Liver (tissue), 9 donors: ENCODE data around the gene GALNT6. TPM values are rescaled to one million over a fixed set of nuclear protein-coding genes. Genes with fewer than 3 reads are reported as not detected.

Source experiments
- DNase-seq: peaks from one replicate; pipeline ENCODE4 v3.0.0-alpha.2; 2017; ENCODE audit warnings: low spot score
- H3K27ac ChIP-seq, 2 donors: one replicate each; pipeline ENCODE4 v1.7.0; 2013; ENCODE audit warnings: inconsistent platforms in 2 of 2, low read length in 2 of 2, control low read depth in 1 of 2, low read depth in 1 of 2, mild to moderate bottlenecking in 1 of 2
- H3K27me3 ChIP-seq, 4 donors: one replicate each; pipeline versions ENCODE4 v1.6.1 to v1.7.0; 2013; ENCODE audit warnings: low read length in 3 of 4, inconsistent platforms in 1 of 4, mild to moderate bottlenecking in 1 of 4, moderate library complexity in 1 of 4; ENCODE audit not compliant: control insufficient read depth in 4 of 4, insufficient read depth in 4 of 4
- H3K36me3 ChIP-seq, 4 donors: one replicate each; pipeline versions ENCODE4 v1.6.1 to v1.7.0; 2013; ENCODE audit warnings: low read length in 3 of 4, mild to moderate bottlenecking in 3 of 4, low read depth in 1 of 4, moderate library complexity in 1 of 4; ENCODE audit not compliant: control insufficient read depth in 4 of 4, insufficient read depth in 3 of 4
- H3K4me1 ChIP-seq, 4 donors: one replicate each; pipeline versions ENCODE4 v1.6.1 to v1.7.0; 2013; ENCODE audit warnings: low read length in 3 of 4, mild to moderate bottlenecking in 3 of 4, moderate library complexity in 1 of 4; ENCODE audit not compliant: control insufficient read depth in 4 of 4, insufficient read depth in 4 of 4
- H3K4me3 ChIP-seq, 3 donors: one replicate each; pipeline versions ENCODE4 v1.6.1 to v1.7.0; 2013; ENCODE audit warnings: low read length in 3 of 3, control low read depth in 1 of 3, low read depth in 1 of 3, mild to moderate bottlenecking in 1 of 3
- H3K9ac ChIP-seq, 2 donors: one replicate each; pipeline ENCODE4 v1.7.0; 2013; ENCODE audit warnings: low read length in 2 of 2, mild to moderate bottlenecking in 2 of 2, moderate library complexity in 2 of 2, control low read depth in 1 of 2, low read depth in 1 of 2
- H3K9me3 ChIP-seq, 4 donors: one replicate each; pipeline versions ENCODE4 v1.6.1 to v1.7.0; 2013; ENCODE audit warnings: low read length in 3 of 4; ENCODE audit not compliant: control insufficient read depth in 4 of 4
- EGR1 ChIP-seq, 2 donors: IDR thresholded peaks; 2 replicates each; pipeline ENCODE4 v1.6.1; 2016 to 2018; ENCODE audit warnings: antibody characterized with exemption in 2 of 2, low read depth in 2 of 2
- FOXA1 ChIP-seq: IDR thresholded peaks from 2 replicates; pipeline ENCODE4 v1.6.1; 2016; ENCODE audit warnings: antibody characterized with exemption
- FOXA2 ChIP-seq: IDR thresholded peaks from 2 replicates; pipeline ENCODE4 v1.6.1; 2016; ENCODE audit warnings: antibody characterized with exemption
- GABPA ChIP-seq, 2 donors: IDR thresholded peaks in 1 of 2; conservative IDR thresholded peaks in 1 of 2; 2 replicates each; pipeline ENCODE4 v1.6.1; 2016; ENCODE audit warnings: antibody characterized with exemption in 2 of 2, mild to moderate bottlenecking in 1 of 2, moderate library complexity in 1 of 2
- HNF4A ChIP-seq, 2 donors: conservative IDR thresholded peaks; 2 replicates each; pipeline ENCODE4 v1.6.1; 2016; ENCODE audit warnings: antibody characterized with exemption in 2 of 2, mild to moderate bottlenecking in 2 of 2
- HNF4G ChIP-seq: IDR thresholded peaks from 2 replicates; pipeline ENCODE4 v1.6.1; 2016; ENCODE audit warnings: antibody characterized with exemption
- JUND ChIP-seq, 2 donors: IDR thresholded peaks; 2 replicates each; pipeline ENCODE4 v1.6.1; 2016; ENCODE audit warnings: antibody characterized with exemption in 2 of 2
- NR2F2 ChIP-seq: IDR thresholded peaks from 2 replicates; pipeline ENCODE4 v1.6.1; 2016; ENCODE audit warnings: antibody characterized with exemption
- RAD21 ChIP-seq, 2 donors: IDR thresholded peaks; 2 replicates each; pipeline ENCODE4 v1.6.1; 2016; ENCODE audit warnings: antibody characterized with exemption in 2 of 2, mild to moderate bottlenecking in 2 of 2
- RXRA ChIP-seq, 2 donors: IDR thresholded peaks; 2 replicates each; pipeline ENCODE4 v1.6.1; 2017 to 2018; ENCODE audit warnings: antibody characterized with exemption in 2 of 2, mild to moderate bottlenecking in 1 of 2
- SP1 ChIP-seq: IDR thresholded peaks from 2 replicates; pipeline ENCODE4 v1.6.1; 2018; ENCODE audit warnings: antibody characterized with exemption, mild to moderate bottlenecking
- TAF1 ChIP-seq: conservative IDR thresholded peaks from 2 replicates; pipeline ENCODE4 v1.6.1; 2016; ENCODE audit warnings: antibody characterized with exemption, mild to moderate bottlenecking
- YY1 ChIP-seq: IDR thresholded peaks from 2 replicates; pipeline ENCODE4 v1.6.1; 2016; ENCODE audit warnings: antibody characterized with exemption, mild to moderate bottlenecking
- WGBS: extraction: QIAGEN DNeasy Blood & Tissue Kit; methylation state at CpG from one replicate; pipeline ENCODE4 v1.1.7; 2013; 5-methylcytosine and 5-hydroxymethylcytosine counted together
- polyA plus RNA-seq, 2 donors: library from polyadenylated mRNA; stranded (reverse) in 1 of 2; unstranded in 1 of 2; fragments of 200-250 nt in 1 of 2; fragments of >200 nt in 1 of 2; fragmentation: Nextera tagmentation in 1 of 2; extraction: Ambion mirVana in 1 of 2; gene quantifications; one replicate each; pipeline versions ENCODE4 v1.2.1 to v1.2.3, GENCODE V29; 2013 to 2015
- total RNA-seq, 2 donors: library from RNA; depleted of rRNA; stranded (reverse); fragments of >200 nt; gene quantifications; one replicate each; pipeline ENCODE4 v1.2.3, GENCODE V29; 2014
- TF ChIP-seq, protein P1 (sequence below): fragments of 150-350 bp; IDR thresholded peaks from 2 replicates; pipeline ENCODE4 v1.5.1; 2017; ENCODE audit warnings: improper control_type of control experiment, low read depth, low read length; ENCODE audit not compliant: missing input control
- TF ChIP-seq, protein P2 (sequence below): IDR thresholded peaks from 2 replicates; pipeline ENCODE4 v1.6.1; 2016; ENCODE audit warnings: antibody characterized with exemption
- TF ChIP-seq, protein P3 (sequence below): IDR thresholded peaks from 2 replicates; pipeline ENCODE4 v1.6.1; 2016; ENCODE audit warnings: antibody characterized with exemption, mild to moderate bottlenecking
- TF ChIP-seq, protein P4 (sequence below): IDR thresholded peaks from 2 replicates; pipeline ENCODE4 v1.6.1; 2016; ENCODE audit warnings: antibody characterized with exemption
- TF ChIP-seq, protein P5 (sequence below): IDR thresholded peaks from 2 replicates; pipeline ENCODE4 v1.6.1; 2016; ENCODE audit warnings: antibody characterized with exemption
- donor health status: healthy.
- donor health status: healthy.
- donor health status: healthy.
- donor health status: healthy.
- donor health status: healthy.

GALNT6 gene
- total and polyA plus RNA-seq, 4 donors: 0.40 to 24.1 (median 1.2) TPM

DNA sequence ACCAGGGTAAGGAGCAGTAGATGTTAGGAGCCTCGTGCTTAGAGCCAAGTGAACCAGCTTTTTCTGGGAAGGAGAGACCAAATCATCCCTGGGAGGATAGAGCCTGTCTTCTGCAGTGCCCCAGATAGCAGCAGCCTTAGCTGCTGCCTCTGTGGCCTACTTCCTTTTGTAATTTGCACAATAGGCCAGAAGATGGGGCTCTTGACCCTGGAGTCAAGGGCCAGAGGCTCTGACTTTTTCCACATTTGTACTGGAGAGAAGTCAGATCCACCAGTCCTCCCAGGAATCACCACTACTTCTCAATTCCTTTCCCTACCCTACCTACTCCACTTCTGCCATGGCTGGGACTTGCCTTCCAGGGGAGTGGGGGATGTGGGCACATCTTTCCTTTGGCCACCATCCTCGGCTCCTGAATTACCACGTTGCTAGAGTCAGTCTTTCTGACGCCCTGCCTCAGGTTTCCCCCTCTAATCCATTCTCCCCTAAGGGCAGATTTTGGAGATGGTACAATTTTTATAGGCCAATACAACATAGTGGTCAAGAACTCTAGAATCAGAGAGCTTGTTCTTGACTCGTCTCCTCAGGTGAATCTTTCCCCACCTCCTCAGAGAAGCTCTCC is 30.2 kb upstream of the GALNT6 start:
- H3K36me3 ChIP-seq: peaks cover 0 to 1% (median 0%) of the 10 kb centered on the region in 4 donors
- H3K4me3 ChIP-seq: no peak overlapping the region
- no peaks in the 10 kb centered on the region for H3K9me3 ChIP-seq
- peak; percentile 46 for DNase-seq
- 67% methylated on average over 5 of the region's 5 CpGs for WGBS
- peaks cover 0 to 5% (median 3%) of the 10 kb centered on the region in 4 donors for H3K4me1 ChIP-seq
- H3K27ac ChIP-seq: no peak overlapping the region
- peak in 1 of 2 donors; percentile 64 for TF ChIP-seq HNF4A (conservative IDR thresholded peaks at IDR 0.05)
- TF ChIP-seq SP1: no peak
- peak; percentile 44 for TF ChIP-seq NR2F2
- TF ChIP-seq FOXA1: no peak
- TF ChIP-seq, protein P1, sequence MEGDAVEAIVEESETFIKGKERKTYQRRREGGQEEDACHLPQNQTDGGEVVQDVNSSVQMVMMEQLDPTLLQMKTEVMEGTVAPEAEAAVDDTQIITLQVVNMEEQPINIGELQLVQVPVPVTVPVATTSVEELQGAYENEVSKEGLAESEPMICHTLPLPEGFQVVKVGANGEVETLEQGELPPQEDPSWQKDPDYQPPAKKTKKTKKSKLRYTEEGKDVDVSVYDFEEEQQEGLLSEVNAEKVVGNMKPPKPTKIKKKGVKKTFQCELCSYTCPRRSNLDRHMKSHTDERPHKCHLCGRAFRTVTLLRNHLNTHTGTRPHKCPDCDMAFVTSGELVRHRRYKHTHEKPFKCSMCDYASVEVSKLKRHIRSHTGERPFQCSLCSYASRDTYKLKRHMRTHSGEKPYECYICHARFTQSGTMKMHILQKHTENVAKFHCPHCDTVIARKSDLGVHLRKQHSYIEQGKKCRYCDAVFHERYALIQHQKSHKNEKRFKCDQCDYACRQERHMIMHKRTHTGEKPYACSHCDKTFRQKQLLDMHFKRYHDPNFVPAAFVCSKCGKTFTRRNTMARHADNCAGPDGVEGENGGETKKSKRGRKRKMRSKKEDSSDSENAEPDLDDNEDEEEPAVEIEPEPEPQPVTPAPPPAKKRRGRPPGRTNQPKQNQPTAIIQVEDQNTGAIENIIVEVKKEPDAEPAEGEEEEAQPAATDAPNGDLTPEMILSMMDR: peak; percentile 75
- no peak for TF ChIP-seq TAF1
- TF ChIP-seq, protein P2, sequence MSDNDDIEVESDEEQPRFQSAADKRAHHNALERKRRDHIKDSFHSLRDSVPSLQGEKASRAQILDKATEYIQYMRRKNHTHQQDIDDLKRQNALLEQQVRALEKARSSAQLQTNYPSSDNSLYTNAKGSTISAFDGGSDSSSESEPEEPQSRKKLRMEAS: no peak
- TF ChIP-seq, protein P3, sequence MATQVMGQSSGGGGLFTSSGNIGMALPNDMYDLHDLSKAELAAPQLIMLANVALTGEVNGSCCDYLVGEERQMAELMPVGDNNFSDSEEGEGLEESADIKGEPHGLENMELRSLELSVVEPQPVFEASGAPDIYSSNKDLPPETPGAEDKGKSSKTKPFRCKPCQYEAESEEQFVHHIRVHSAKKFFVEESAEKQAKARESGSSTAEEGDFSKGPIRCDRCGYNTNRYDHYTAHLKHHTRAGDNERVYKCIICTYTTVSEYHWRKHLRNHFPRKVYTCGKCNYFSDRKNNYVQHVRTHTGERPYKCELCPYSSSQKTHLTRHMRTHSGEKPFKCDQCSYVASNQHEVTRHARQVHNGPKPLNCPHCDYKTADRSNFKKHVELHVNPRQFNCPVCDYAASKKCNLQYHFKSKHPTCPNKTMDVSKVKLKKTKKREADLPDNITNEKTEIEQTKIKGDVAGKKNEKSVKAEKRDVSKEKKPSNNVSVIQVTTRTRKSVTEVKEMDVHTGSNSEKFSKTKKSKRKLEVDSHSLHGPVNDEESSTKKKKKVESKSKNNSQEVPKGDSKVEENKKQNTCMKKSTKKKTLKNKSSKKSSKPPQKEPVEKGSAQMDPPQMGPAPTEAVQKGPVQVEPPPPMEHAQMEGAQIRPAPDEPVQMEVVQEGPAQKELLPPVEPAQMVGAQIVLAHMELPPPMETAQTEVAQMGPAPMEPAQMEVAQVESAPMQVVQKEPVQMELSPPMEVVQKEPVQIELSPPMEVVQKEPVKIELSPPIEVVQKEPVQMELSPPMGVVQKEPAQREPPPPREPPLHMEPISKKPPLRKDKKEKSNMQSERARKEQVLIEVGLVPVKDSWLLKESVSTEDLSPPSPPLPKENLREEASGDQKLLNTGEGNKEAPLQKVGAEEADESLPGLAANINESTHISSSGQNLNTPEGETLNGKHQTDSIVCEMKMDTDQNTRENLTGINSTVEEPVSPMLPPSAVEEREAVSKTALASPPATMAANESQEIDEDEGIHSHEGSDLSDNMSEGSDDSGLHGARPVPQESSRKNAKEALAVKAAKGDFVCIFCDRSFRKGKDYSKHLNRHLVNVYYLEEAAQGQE: no peak
- TF ChIP-seq, protein P4, sequence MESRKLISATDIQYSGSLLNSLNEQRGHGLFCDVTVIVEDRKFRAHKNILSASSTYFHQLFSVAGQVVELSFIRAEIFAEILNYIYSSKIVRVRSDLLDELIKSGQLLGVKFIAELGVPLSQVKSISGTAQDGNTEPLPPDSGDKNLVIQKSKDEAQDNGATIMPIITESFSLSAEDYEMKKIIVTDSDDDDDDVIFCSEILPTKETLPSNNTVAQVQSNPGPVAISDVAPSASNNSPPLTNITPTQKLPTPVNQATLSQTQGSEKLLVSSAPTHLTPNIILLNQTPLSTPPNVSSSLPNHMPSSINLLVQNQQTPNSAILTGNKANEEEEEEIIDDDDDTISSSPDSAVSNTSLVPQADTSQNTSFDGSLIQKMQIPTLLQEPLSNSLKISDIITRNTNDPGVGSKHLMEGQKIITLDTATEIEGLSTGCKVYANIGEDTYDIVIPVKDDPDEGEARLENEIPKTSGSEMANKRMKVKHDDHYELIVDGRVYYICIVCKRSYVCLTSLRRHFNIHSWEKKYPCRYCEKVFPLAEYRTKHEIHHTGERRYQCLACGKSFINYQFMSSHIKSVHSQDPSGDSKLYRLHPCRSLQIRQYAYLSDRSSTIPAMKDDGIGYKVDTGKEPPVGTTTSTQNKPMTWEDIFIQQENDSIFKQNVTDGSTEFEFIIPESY: no peak
- TF ChIP-seq JUND (IDR thresholded peaks at IDR 0.05): no peak
- peak; percentile 93 for TF ChIP-seq RAD21 (IDR thresholded peaks at IDR 0.05)
- TF ChIP-seq EGR1 (IDR thresholded peaks at IDR 0.05; ENCODE audit: low read depth in 2 of 2): no peak
- TF ChIP-seq FOXA2: no peak
- TF ChIP-seq RXRA (IDR thresholded peaks at IDR 0.05): peak in 1 of 2 donors; percentile 48
- TF ChIP-seq GABPA (IDR thresholded peaks at IDR 0.05 in 1 of 2, conservative IDR thresholded peaks at IDR 0.05 in 1 of 2): no peak
- no peak for TF ChIP-seq HNF4G
- TF ChIP-seq, protein P5, sequence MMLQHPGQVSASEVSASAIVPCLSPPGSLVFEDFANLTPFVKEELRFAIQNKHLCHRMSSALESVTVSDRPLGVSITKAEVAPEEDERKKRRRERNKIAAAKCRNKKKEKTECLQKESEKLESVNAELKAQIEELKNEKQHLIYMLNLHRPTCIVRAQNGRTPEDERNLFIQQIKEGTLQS: no peak
- no peak for TF ChIP-seq YY1
- no peaks in the 10 kb centered on the region for H3K27me3 ChIP-seq
- H3K9ac ChIP-seq: no peak overlapping the region
